A204.1 (cell line): ENCODE measurements around the gene ZNF57.
"Not testable (repeated sequence)": the region's sequence is repeated elsewhere in the genome, so short reads cannot be mapped to it uniquely, and the experiment has no call there.

ENCODE experiments used
- FAIRE-seq: peaks from 2 replicates; lab custom pipeline; 2012; peaks lifted over from hg19 to GRCh38; lab: Jason Lieb, UNC

The ZNF57 gene

GRCh38 chr19:2900296-2901252 lies at the start of gene ZNF57:
ZNF57 (plus strand) TSS chr19:2900928; CDS start chr19:2901046, 118 bp downstream.
- peak; percentile 99 for FAIRE-seq

- no peak for FAIRE-seq
These were observed 48.1 kb upstream of the ZNF57 start for GRCh38 chr19:2852598-2852997.

- no peak for FAIRE-seq
These were observed 47.6 kb upstream of the ZNF57 start for GRCh38 chr19:2853015-2853606.

GRCh38 chr19:2854849-2855248 lies 45.9 kb upstream of the ZNF57 start:
- FAIRE-seq: no peak

- no peak for FAIRE-seq
These were observed 44.2 kb upstream of the ZNF57 start for GRCh38 chr19:2856457-2857050.

GRCh38 chr19:2858864-2859263 lies 41.9 kb upstream of the ZNF57 start:
- no peak for FAIRE-seq

GRCh38 chr19:2863816-2864215 lies 36.9 kb upstream of the ZNF57 start:
- FAIRE-seq: no peak

GRCh38 chr19:2865334-2866100 lies 35.2 kb upstream of the ZNF57 start:
- no peak for FAIRE-seq

- no peak for FAIRE-seq
These were observed 34.2 kb upstream of the ZNF57 start for GRCh38 chr19:2866495-2867024.

GRCh38 chr19:2867025-2867991 lies 33.4 kb upstream of the ZNF57 start, which contains the start of gene ZNF556:
ZNF556 (plus strand) TSS chr19:2867335; CDS start chr19:2867422, 87 bp downstream.
- FAIRE-seq: no peak

GRCh38 chr19:2869618-2870017 lies 31.1 kb upstream of the ZNF57 start:
- no peak for FAIRE-seq

GRCh38 chr19:2872175-2872574 lies 28.6 kb upstream of the ZNF57 start:
- FAIRE-seq: not testable (repeated sequence)

GRCh38 chr19:2877398-2878331 lies 23.1 kb upstream of the ZNF57 start:
- FAIRE-seq: no peak

- no peak for FAIRE-seq
These were observed 16.9 kb upstream of the ZNF57 start for GRCh38 chr19:2883686-2884439.

- no peak for FAIRE-seq
These were observed 15.0 kb upstream of the ZNF57 start for GRCh38 chr19:2885736-2886135.

- FAIRE-seq: peak; percentile 94
These were observed 13.3 kb upstream of the ZNF57 start for GRCh38 chr19:2887391-2887914.

- FAIRE-seq: no peak
These were observed 11.9 kb upstream of the ZNF57 start for GRCh38 chr19:2888731-2889224.

GRCh38 chr19:2890531-2890930 lies 10.2 kb upstream of the ZNF57 start:
- FAIRE-seq: not testable (repeated sequence)
